GDM1 (cell line): ENCODE results near the gene CDH4.

Experiments
- DNase-seq: peaks from one replicate; lab custom pipeline; 2025; lab: John Stamatoyannopoulos, UW

Gene CDH4

GRCh38 chr20:61284752-61285151 is 32.7 kb downstream of the CDH4 start:
- DNase-seq = no peak

GRCh38 chr20:61285152-61285645 is 33.1 kb downstream of the CDH4 start:
- DNase-seq = no peak

GRCh38 chr20:61285691-61286090 is 33.6 kb downstream of the CDH4 start:
- DNase-seq = no peak

- no peak for DNase-seq
Measured at GRCh38 chr20:61287583-61288275, 35.7 kb downstream of the CDH4 start.

DNA sequence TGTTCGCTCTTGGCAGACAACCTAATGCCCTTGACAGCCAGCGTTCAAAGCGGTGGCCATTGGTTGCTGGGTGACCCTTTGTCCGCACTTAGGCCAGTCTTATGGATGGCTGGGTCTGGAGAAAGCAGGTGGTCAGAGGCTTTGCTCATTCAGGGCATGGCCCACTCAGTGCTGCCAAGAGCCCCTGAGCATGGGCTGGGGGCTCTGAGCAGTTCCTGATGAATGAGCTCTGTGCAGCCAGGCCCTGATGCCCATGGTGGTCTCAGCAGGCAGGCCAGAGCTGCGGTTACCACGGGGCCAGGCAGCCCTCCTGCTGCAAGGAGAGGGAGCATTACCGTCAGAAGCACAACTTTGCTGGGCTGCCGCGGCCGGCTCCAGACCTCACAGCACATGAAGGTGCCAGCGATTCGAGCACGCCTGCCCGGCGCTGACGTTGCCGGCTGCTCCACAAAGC is 36.3 kb downstream of the CDH4 start:
- DNase-seq = no peak

DNA sequence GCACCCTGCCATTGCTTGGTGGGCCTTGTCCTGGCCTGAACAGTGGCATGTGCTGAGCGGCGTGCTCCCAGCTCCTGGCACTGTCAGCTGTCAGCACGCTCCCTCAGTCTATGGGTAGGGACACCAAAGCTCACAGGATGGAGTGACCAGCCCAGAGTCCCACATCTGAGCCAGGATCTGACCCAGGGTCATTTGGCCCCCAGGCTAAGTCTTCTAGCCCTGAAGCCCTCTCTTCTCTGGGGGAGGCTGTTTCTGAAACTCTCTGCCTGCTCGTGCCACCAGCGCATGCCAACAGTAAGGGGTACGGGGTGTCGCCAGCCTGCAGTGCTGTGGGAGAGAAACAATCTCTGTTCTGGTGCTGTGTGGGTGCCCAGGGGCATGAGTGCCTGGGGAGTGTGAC is 37.1 kb downstream of the CDH4 start:
- no peak for DNase-seq

DNA sequence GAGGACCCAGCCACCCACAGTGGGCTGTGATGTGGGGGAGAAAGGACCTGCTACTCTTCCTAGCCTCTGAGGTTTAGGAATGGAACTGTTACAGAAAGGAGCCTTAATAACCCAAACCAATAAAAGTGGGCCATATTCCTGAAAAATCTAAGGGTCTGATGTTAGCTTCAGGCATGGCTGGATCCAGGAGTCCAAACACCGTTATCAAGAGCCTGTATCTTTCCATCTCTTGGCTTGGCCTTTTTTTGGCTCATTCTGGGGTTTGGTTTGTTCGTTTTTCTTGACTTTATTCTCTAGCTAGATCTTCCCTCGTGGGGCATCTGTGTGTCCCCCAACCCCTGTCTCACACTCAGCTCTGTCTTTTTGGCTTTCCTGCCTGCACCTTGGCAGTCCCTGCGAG is 38.7 kb downstream of the CDH4 start:
- no peak for DNase-seq

- DNase-seq = no peak
Measured at GRCh38 chr20:61291166-61291829, 39.2 kb downstream of the CDH4 start.

GRCh38 chr20:61292391-61292790 is 40.3 kb downstream of the CDH4 start:
- DNase-seq = no peak

- no peak for DNase-seq
Measured at GRCh38 chr20:61292821-61293612, 41.0 kb downstream of the CDH4 start.

- DNase-seq = no peak
Measured at GRCh38 chr20:61293951-61294350, 41.9 kb downstream of the CDH4 start.

DNA sequence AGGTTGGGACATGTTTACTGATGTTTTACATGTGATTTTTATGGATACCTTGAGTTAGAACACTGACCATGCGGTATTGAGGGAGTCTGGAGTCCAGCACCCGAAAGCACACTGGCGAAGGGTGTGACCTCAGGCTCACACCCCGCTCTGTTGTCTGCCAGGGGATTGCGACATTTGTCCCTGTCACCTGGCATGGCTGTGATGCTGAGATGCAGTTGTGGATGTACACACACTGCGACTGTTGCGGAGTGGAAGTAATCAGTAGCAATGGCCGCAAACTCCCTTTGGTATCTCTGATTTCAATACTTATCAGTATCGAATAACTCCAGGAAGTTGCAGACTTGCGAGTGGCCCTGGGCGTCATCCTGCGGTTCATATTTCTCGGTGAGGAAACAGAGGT is 43.2 kb downstream of the CDH4 start:
- no peak for DNase-seq

DNA sequence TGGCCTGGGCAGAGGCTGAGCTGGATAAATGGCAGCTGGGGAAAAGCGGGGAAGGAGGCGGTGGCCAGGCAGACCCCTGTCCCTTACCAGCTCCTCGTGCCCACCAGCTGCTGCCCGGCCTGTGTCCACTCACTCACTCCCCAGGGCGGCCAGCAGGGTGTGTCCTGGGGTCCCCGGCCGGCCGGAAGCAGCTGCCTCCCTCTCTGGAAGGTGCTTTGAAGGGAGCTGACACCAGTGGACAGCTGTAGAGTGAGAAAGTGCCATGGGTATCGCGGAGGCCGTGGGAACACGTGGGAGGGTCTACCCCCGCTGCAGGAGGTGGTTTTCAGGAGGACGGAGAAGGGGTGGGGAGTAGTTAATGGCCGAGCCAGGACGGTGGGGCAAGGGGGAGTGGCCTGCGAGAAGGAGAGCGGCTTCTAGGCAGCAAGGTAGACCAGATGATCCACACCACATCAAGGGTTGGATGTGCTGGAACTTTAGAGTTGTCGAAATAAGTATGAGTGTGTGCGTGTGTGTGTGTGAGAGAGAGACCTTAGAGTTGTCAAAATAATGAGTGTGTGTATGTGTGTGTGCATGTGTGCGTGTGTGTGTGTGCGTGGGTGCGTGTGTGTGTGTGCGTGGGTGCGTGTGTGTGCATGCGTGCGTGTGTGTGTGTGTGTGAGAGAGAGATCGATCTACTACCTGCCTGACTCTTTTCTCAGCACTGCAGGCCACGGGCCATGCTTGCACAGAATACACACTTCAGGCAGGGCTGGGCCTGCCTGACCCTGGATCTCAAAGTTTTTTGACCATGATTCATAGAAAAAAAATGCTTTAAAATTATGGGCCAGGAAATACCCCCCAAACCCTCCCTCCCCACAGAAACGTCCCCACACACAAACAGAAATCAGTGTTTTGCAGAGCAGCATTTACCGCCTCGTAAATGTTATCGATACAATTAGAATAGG is 43.9 kb downstream of the CDH4 start:
- DNase-seq = no peak

DNA sequence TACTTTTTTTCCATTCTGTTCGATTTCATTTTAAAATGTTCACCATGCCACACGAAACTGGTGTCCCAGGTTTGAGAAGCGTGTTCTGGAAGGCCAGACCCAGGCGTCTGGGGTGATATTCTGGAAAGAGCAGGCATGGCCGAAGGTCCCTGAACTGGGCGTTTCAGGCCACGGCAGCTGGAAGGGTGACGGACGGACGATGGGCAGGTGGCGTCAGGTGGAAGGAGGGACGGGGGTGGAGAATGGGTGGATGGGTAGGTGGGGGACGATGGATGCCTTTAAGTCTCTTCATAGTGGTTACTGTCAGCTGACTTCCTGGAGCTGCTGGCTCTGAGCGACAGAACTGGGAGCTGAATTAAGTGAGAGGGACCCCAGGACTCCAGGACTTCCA is 44.6 kb downstream of the CDH4 start:
- DNase-seq = no peak

GRCh38 chr20:61297491-61297890 is 45.4 kb downstream of the CDH4 start:
- no peak for DNase-seq

DNA sequence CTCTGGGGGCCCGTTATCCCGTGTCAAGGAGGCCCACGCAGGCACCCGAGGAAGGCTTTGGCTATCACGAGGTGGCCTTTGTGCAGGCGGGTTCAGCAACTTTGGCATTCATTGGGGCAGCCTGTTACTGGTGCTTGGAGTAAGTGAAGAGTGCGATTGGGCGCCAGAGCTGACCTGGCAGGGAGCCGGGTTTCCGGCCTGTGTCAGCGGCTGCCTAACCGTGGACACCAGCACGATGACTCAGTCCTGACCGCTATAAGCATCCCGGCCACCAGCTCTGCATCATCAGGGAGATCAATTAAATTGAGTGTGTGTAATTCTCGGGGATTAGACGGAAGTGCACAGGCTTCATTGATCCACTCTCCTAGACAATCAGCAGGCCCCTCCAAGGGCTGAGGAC is 45.9 kb downstream of the CDH4 start:
- no peak for DNase-seq

DNA sequence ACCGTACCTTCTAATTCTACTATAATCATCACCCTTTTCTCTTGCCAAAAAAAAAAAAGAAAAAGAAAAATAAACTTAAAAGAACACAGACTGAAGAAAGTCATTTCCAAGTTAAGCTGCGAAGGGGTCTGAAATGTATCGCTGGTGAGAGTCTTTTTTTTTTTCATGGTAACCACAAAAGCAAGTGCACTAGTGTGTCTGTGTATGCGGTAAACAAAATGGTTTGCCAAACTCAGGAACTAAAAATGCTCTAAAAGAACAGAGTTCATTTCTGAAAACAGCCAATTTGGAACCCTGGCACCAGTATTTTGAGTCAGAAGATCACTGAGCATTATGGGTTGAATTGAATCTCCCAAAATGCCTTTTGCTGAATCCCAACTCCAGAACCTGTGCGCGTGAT is 46.6 kb downstream of the CDH4 start:
- DNase-seq = no peak

DNA sequence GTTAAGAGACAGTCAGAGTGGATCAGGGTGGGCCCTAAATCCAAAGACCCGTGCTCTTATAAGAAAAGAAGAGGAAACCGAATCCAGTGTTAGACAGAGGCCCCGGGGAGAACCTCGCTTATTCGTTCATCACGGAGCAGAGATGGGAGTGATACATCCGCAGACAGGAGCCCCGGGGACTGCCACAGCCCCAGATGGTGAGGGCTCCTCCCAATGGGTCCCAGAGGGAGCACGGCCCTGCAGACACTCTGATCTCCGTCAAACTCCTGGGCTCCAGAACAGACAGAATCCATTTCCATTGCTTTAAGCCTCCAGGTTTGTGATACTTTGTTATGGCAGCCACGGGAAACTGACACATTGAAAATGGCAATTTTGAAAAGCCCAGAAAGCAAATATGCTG is 47.0 kb downstream of the CDH4 start:
- DNase-seq = no peak

DNA sequence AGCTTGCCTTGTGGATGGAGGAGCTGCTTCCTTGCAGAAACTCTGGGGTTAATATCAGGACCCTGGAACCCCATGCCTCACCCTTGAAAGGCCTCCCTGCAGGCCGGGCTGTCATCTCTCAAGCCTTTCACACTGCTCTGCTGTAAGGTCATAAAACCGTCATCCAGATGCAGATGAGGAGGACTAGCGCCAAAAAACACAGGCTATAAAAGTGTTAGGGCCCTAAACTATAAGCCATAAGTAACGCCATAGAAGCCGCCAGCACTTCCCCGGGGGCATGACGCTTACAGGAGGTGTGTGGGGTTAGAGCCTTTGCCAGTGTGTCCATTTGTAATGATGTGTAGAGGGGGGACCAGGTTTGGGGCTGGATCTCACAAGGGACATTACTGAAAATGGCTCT is 47.6 kb downstream of the CDH4 start:
- DNase-seq = no peak

DNA sequence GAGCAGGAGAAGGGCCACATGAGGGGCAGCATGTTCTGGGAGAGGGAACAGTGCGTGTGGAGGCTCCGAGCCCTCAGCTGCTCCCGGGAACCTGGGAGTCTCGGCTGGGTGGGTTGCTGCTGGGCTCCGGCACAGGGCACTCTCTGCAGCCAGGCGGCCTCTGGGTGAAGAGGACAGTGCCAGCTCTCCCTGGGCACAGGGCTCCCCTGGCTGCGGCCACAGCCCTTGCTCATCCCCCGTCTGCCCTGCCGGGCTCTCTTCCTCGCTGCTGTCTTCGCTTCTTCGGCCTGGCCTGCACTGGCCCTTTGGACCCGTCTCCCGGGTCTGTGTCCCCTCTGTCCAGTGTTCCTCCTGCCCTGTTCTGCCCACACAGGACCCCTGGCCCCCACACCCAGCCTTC is 48.2 kb downstream of the CDH4 start:
- DNase-seq = no peak

DNA sequence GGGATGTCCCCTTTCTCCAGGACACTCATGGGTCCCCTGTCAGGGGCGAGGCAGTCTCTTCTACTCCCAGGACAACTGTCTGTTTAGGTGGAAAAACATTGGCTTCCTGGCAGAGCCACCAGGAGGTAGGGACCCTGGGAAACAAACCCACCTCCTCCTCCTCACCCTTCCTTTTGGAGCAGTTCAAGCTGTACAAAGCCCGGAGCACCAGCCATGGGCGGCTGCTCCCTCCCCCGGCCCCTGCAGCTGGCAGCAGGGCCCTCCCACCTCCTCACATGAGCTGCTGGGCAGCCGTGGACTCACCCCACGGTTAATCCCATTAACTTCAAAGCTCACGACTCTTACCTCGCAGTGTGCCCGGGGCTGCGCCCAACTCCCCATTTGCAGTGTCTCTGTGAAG is 48.6 kb downstream of the CDH4 start:
- DNase-seq = no peak
